NCI-H2107 treated with DMSO at 0.1 percent for 48 hours (cell line): ENCODE results near the gene P2RX7.
A peak's percentile ranks its signal among the peaks of the same experiment; 100 is the strongest.

ENCODE experiments used
- DNase-seq: peaks from one replicate; lab custom pipeline; 2025; ENCODE audit not compliant: unreplicated experiment; lab: John Stamatoyannopoulos, UW

P2RX7 gene

DNA sequence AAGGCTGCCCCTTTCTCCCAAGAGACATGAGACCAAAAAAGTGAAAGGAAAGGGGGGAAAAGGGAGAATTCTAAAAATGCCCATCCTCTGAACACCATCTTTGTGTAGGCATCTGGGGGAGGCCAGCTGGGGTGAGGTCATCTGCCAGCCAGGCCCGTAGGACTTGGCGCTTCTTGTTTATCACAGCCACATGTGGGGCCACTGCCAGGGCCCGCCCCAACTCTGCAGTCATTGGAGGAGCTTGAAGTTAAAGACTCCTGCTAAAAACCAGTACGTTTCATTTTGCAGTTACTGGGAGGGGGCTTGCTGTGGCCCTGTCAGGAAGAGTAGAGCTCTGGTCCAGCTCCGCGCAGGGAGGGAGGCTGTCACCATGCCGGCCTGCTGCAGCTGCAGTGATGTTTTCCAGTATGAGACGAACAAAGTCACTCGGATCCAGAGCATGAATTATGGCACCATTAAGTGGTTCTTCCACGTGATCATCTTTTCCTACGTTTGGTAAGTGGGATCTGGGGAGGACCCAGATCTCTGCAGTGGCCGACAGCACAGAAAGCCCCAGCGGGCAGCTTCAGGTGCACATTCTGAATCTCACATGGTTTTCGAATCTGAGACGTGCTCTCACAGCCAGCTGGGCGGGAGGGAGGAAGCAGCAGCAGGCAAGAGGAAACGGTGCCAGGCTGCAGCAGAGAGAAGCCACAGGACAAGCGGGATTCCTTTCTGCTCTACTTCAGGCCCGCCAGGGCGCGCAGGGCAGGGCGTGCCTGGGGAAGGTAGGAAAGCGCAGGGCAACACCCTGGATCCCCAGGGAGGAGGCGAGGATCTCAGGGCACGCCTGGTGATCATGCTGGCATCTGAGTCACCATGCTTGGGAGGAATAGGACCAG, at the start of gene P2RX7:
TSS of gene P2RX7 (plus strand) at position 276 of the 881 bp plus-strand sequence. CDS start at position 371, 95 bp downstream.
- peak; percentile 60 for DNase-seq

DNA sequence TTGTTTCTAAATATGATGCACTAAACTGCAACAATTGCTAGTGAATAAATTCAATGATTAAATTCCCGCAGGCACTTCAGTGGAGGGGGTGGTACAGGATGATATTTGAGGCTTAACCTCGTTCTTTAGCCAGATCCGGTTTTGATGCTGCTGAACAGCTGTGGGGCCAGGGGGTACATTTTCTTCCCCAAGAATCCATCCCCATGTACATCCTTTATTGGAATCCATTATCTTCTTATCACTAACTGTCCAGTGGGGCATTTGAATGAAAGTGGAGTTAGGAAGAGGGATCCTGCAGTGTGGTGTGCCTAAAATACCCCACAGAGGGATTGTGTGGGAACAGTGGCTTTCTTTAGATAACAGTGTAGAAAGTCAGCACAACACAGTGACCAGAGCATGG, 48.4 kb upstream of the P2RX7 start:
- DNase-seq, result no peak

DNA sequence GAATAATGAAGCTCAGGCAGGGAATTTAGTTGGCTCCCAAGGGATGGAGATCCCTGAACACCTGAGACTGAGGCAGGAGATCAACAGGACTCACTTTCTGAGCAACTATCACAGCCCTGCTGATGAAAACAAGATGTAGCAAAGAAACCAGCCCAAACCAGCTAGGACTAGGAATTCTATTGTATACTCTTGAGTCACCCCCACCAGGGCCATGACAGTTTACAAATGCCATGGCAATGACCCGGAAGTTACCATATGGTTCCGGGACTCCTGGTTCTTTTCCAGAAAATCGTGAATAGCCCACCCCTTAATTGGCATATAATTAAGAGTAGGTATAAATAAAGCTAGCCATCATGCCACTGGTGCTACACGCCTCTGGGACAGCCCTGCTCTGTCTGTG, 47.6 kb upstream of the P2RX7 start:
- DNase-seq, result no peak

DNA sequence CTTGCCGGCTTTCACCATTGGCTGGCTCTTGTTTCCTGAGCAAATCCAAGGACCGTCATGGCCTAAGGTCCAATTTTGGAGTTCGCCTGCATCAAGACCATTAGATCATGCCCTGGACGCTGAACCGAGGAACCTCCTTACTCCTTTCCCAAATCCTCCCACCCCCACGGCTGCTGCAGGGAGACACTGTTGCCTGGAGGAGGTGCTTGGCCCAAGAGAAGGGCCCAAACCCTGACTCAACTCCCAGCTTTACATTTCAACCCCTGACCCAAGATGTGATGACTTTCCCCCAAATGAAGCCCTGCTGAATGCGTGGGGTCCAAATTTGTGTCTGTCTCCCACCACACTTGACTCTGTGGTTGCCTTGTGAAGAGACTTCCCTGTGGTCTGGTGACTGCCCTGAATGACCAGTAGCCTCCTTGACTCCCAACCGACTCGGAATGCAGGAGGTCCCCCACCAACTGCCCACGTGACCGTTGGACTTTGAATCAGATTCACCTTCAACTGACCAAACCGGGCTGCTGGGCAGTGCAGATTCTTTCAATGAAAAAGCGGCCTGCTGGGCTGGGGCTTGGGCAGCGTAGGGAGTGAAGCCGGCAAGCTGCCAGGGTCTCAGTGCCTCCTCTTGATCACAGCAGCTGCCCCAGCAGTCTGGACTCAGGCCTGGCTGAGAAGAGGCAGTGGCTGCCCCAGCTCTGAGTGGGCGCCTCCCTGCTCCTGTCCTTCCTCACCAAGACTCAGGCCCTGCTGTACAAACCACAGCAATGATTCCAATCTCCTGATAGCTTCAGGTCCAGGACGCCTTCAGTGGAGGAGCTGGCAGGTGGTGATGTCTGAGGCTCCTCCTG, 46.9 kb upstream of the P2RX7 start:
- DNase-seq, result no peak

DNA sequence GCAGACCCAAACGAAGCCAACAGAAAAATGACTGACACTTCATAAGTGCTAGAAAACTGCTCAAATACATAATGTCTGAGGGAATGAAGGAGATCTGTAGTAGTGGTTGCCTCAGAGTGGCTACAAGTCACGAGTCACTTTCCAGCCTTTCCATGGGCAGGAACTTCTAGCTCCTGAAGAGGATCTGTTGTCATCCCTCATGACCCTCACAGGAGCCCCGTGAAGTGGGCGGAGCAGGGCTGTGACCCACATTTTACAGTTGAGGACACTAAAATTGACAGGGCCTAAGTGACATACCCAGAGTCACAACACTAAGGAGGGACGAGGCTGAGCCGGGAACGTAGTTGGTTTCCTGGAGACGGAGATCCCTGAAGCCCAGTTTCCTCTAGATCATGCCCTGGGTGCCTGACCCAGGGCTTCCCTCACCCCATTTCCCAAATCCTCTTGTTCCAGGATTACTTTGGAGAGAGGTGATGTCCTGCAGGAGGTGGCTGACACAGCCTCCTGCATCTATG, 45.8 kb upstream of the P2RX7 start:
- no peak for DNase-seq

DNA sequence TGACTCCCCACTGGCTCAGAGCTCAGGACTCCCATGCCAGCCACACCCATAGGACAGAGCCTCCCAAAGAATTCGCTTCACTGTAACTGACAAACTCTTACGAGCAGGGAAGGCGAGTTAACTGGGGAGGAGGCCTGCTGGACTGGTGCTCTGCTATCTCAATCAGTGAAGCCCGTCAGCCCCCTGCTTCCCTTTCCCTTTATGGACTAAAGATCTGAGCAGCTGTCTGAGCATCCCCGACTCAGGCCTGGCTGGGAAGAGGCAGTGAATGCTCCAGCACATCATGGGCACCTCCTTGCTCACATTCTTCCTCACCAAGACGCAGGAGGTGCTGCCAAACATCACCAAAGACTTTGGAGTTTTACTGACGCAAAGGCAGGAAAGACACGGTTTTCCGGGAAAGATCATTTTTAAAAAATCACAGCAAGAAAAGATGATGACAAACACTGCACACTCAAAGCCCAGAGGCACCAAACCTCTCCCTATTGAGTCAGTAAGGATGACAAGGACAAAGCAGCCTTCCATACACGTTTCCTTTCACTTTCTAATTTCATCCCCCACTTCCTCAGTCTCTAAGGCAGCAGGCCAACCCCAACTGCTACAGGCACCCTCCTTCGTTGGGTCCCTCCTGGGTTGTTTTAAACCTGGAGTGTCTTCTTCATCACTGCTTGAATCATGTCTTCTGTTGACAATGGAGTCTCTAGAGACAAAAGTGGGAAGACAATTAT, 45.0 kb upstream of the P2RX7 start:
- no peak for DNase-seq

DNA sequence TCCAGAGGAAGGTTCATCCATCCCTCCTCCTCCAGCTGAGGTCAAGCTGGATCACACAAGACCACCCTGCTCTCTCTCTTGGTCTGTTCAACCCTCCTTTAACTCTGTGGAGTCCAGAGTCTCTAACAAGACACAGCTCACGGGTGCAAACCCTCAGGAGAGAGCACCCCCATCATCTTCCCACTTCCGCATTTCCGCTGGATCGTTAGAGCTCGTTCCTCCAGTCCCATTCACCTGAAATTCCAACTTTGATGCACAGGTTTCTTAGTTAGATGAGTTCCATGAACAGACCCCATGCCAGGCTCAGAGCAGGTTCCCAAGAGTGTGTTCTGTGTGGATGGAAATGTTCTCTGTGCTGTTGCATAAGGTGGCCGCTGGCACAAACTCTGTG, 44.5 kb upstream of the P2RX7 start:
- DNase-seq, result no peak

DNA sequence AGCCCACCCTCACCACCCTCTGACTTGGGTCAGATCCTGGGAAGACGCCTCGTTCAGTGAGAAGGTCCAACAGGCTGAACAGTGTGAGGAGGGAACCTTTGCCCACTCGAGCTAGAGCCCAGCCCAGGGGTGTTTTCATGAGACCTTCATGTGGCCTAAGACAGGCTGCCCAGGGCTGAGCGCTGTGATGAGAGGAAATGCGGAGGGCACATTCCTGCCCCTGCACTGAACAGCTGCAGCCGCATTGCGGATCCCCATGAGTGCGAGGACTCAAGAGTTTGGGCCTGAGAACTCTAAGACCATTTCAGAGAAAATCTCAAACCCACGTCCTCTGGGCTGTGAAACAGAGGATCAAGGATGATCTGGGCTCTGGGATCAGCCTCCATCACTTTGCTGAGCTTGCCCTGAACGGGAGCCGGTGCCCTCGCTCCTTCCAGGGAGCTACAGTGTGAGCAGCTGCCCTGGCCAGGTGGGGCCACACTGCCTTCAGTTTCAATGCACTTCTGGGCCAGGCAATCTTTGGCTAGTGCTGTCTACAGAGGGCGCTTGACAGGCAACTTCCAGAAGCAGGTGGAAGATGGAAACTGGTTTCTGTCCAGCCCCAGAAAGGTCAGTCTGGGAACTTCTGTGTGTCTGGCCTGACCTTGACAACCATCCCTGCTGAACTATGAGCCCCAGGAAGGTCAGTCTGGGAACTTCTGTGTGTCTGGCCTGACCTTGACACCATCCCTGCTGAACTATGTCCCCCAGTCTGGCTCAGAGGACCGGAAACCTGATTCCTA, 43.5 kb upstream of the P2RX7 start:
- no peak for DNase-seq

DNA sequence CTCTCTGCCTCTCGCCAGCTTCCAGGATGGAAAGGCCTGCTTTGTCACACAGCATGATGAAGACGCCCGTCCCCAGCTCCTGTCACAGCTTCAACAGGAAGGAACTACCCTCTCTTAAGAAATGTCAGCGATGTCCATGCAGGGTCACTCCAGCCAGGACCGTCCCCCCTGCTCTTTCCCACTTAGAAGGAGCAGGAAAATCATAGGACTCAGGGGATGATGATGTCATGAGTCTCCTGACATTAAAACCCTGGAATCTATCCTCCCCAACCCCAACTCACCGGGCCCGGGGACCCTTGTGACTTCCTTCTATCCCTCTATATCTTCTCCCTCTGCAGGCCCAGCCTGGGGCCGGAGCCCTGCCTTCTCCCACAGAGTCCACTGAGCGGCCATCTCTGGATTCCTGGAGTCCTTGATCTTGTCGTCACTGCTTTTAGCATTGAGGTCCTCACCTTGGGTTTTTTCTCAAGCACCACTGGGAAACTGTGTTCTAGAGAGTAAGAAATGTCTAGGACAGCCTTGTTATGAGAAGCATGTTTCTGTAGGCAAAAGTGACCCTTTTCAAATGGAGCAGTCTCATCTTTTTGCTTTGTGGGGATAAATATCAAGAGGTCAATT, 42.8 kb upstream of the P2RX7 start:
- no peak for DNase-seq

DNA sequence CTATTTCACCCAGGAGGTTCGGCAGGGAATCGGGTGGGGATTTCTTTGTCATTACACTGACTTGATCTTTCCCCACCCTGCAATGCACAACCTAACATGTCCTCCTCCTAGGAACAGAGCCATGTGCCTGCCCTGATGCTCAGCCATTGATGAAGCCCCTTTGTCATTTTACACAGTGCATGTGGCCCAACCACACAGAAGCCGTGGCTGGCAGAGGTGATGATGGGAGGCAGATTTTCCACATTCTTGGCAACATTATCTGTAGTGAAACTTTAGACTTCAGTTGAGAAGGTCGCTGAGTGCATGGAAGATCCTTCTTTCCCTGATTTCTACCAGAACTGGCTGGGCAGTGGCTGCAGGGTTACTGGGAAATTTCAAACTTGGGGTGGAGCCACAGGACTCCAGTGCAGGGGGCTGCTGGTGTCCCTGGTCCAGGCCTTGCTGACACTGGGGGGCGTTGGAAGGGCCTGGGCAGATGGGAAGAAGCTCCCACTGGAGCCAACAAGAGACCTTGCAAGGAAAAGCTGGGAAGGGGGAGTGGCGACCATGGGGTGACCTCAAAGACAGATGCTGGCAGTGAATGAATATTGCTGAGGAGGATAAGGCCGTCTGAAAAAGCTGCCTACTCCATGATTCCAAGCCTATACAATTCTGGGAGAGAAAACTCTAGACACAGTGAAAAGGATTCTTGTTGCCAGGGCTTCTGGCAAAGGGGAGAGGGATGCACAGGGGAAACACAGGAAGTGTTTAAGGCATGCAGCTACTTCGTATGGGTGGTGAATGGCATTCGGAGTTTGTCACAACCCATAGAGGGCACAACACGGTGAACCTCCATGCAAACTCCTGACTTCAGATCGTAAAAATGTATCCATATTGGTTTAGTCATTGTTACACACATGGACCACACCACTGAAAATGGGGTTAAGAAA, 41.8 kb upstream of the P2RX7 start:
- DNase-seq, result no peak

DNA sequence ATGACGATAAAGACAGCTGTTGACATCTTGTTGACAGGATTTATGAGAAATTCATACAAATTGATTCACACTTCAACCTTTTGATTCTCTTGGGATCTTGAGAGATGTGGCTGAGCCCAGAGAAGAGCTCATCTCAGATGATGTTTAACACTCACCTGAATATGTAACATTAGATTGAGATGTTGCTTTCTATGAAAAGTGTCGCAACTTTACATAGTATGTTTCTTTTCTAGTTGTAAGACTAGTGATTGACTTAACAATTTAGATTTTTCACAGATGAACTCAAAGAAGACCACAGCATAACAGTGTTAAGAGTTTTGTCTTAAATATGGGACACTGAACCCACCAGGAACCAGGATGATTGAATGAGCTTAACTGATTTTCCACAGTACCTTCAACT, 40.6 kb upstream of the P2RX7 start:
- no peak for DNase-seq

DNA sequence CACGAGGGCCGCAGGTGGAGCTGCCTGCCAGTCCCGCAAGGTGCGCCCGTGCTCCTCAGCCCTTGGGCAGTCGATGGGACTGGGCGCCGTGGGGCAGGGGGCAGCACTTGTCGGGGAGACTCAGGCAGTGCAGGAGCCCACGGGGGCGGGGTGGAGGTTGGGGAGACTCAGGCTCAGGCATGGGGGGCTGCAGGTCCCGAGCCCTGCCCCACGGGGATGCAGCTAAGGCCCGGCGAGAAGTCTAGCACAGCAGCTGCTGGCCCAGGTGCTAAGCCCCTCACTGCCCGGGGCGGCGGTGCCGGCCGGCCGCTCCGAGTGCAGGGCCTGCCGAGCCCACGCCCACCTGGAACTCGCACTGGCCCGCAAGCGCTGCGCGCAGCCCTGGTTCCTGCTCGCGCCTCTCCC, 39.2 kb upstream of the P2RX7 start:
- DNase-seq, result no peak

DNA sequence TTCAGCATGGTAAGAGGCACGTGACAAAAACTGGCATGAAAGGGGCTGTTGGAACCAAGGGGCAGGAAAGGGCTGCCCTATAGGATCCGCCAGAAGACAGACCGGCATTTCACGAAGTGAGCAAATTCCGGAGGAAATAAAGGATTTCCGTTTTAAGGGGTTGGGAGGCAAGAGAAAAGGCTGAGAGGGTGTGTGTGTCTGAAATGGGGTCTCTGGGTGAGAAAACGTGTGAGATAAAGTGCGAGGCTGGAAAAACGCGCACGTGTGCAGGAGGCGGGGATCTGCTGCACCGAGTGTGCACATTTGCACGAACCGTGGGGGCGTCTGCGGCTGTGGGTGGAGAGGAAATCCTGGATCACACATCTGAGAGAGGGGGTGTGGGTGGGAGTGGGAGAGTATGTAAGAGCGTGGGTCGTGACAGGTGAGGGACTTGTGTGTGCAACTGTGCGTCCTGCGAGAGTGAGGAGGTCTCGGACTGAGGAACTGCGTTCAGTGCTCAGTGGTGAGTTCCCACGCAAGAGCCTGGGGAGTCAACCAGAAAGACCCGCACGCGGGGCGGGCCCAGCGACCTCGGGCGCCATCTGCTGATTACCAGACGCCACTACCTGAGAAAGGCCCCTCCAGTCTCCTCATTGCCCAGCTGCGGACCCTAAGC, 37.0 kb upstream of the P2RX7 start:
- DNase-seq, result peak; percentile 41

DNA sequence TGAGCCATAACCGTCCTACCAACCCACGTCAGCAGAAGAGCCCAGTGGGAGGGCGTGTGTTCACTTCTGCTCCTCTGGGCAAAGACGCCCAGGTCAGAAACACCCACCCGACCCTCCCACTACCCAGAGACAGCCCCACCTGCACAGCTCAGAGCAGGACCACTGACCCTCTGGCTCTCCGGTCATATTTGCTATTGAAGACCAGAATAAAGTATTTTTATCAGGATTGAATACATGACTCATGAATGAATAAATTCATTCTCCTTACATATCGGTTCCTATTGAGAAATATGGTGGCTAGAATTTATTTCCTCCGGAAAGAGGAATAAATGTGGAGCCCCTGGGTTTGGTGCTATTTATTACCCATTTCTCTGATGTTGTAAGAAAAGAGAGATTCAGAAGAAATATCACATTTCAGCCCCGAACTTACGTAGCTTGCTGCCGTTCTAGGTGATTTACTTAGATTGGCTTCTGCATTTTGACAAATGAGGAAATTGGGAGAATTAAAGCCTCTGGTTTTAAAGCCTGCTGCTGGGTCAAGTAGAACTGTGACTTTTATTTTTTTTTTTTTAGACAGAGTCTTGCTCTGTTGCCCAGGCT, 36.4 kb upstream of the P2RX7 start:
- no peak for DNase-seq

DNA sequence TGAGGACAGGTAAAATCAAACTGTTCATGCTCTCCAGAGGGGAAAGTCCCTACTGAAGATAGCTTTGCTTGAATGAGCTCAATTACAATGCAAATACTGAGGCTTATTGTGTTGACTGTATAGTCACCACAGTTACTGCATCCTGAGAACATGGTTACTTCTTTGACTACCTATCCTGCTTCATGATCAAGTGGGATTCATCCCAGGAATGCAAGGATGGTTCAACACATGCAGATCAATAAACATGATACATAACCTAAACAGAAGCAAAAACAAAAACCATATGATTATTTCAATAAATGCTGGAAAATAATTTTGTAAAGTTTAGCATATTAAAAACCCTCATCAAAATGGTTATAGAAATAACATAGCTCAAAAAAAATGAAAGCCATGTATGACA, 32.9 kb upstream of the P2RX7 start:
- DNase-seq, result no peak

DNA sequence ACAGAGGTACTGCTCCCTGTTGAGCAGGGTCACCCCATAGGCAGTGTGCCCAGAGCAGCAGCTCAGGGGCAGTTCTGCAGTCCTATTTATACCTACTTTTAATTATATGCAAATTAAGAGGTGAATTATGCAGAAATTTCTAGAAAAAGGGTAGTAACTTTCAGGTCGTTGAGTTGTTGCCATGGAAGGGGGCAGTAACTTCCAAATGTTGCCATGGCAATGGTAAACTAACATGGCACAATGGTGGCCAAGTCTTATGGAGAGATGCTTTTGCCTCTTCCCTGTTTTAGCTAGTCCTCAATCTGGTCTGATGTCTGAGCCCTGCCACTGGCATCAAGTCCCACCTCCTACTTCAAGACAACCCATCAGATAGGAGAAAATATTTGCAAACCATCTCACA, 30.4 kb upstream of the P2RX7 start:
- no peak for DNase-seq

DNA sequence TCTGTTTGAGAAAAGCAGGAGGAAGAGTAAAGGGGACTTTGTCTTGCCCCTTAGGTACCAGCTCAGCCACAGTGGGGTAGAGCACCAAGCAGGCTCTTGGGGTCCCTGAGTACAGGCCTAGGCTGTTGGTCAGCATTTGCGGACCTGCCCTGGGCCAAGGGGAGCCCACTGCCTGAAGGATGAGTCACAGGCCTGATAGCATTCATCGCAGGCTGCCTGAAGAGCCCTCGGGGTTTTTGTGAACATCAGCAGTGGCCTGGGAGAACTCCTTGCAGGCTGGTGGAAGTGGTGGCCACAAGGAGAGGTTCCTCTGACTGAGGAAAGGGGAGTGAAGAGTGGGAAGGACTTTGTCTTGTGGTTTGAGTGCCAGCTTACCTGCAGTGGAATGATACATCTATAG, 25.0 kb upstream of the P2RX7 start:
- DNase-seq, result no peak

DNA sequence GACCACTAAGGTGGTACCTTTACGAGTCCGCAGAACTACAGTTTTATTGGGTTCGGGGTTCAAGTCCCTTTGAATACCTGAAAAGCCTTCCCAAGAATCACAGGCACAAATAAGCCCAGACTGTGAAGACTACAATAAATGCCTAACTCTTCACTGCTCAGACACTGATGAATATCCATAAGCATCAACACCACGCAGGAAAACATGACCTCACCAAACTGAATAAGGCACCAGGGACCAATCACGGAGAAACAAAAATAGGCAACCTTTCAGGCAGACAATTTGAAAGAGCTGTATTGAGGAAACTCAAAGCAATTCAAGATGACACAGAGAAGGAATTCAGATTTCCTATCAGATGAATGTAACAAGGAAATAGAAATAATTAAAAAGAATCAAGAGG, 24.2 kb upstream of the P2RX7 start:
- no peak for DNase-seq
